ENCODE measurements around the gene MYRIP. TPM values are rescaled to one million over a fixed set of nuclear protein-coding genes. Genes with fewer than 3 reads are reported as not detected.

The MYRIP gene
- total and polyA plus RNA-seq, 12 donors: 0.24 to 4.8 (median 1.4) TPM

GRCh38 chr3:40086890-40087883 is 277.8 kb downstream of the MYRIP start:
- no peak for TF ChIP-seq CTCF (IDR thresholded peaks at IDR 0.05)
- TF ChIP-seq POLR2A (IDR thresholded peaks at IDR 0.05): no peak
- no peak overlapping the region for H3K4me3 ChIP-seq

GRCh38 chr3:40088527-40089170 is 279.2 kb downstream of the MYRIP start:
- Histone ChIP-seq H3K4me1 (replicated peaks in 1 of 2) (no peaks in the 10 kb centered on the region), H3K4me3 (no peak overlapping the region), H3K36me3 (replicated peaks in 1 of 2) (no peaks in the 10 kb centered on the region), H3K27ac (no peak overlapping the region), H3K9me3 (replicated peaks in 1 of 3) (no peaks in the 10 kb centered on the region), H3K27me3 (no peaks in the 10 kb centered on the region)
- no peak for TF ChIP-seq CTCF (IDR thresholded peaks at IDR 0.05)
- TF ChIP-seq POLR2A (IDR thresholded peaks at IDR 0.05): no peak
- no peak for DNase-seq
- 85 to 96% (median 92%) methylated on average over 3 of the region's 3 CpGs for WGBS, 4 donors
- intact Hi-C loops (cut with DNase I): no loop called here

More at GRCh38 chr3:40086890-40087883, 277.8 kb downstream of the MYRIP start:
- intact Hi-C loops (cut with DNase I): no loop called here
- no peaks in the 10 kb centered on the region for H3K9me3 ChIP-seq (replicated peaks in 1 of 3)
- no peaks in the 10 kb centered on the region for H3K36me3 ChIP-seq (replicated peaks in 1 of 2)
- DNase-seq: no peak
- H3K27me3 ChIP-seq: no peaks in the 10 kb centered on the region
- no peak overlapping the region for H3K27ac ChIP-seq
- 75 to 85% (median 79%) methylated on average over 5 to 7 of the region's 7 CpGs for WGBS, 4 donors
- H3K4me1 ChIP-seq (replicated peaks in 1 of 2): no peaks in the 10 kb centered on the region

- TF ChIP-seq POLR2A (IDR thresholded peaks at IDR 0.05) (no peak), CTCF (IDR thresholded peaks at IDR 0.05) (no peak)
- intact Hi-C loops (cut with DNase I): no loop called here
- no peaks in the 10 kb centered on the region for H3K4me1 ChIP-seq (replicated peaks in 1 of 2)
- H3K36me3 ChIP-seq (replicated peaks in 1 of 2): no peaks in the 10 kb centered on the region
- no peaks in the 10 kb centered on the region for H3K27me3 ChIP-seq
- 71 to 80% (median 76%) methylated on average over 6 of the region's 6 CpGs for WGBS, 4 donors
- H3K27ac ChIP-seq: no peak overlapping the region
- H3K4me3 ChIP-seq: no peak overlapping the region
- no peak for DNase-seq
- no peaks in the 10 kb centered on the region for H3K9me3 ChIP-seq (replicated peaks in 1 of 3)
Observed at GRCh38 chr3:40096661-40097111, 287.3 kb downstream of the MYRIP start.

Measured in adrenal gland (tissue), 12 donors.